GM19023 (cell line): ENCODE measurements around the gene MOB1B.
"Not testable (repeated sequence)": the region's sequence is repeated elsewhere in the genome, so short reads cannot be mapped to it uniquely, and the experiment has no call there.

Source experiments
- ATAC-seq: cut with Tn5 transposase; IDR thresholded peaks from one replicate; pipeline ENCODE4 v1.9.1; 2021; ENCODE audit warnings: mild to moderate bottlenecking, moderate library complexity; ENCODE audit not compliant: unreplicated experiment

The MOB1B gene

GRCh38 chr4:70901984-70902576 lies at the start of gene MOB1B:
MOB1B (plus strand) TSS chr4:70902369; CDS start chr4:70902537, 168 bp downstream.
- ATAC-seq, result peak; percentile 95

GRCh38 chr4:70855464-70855863 lies 46.7 kb upstream of the MOB1B start:
- ATAC-seq, result no peak

DNA sequence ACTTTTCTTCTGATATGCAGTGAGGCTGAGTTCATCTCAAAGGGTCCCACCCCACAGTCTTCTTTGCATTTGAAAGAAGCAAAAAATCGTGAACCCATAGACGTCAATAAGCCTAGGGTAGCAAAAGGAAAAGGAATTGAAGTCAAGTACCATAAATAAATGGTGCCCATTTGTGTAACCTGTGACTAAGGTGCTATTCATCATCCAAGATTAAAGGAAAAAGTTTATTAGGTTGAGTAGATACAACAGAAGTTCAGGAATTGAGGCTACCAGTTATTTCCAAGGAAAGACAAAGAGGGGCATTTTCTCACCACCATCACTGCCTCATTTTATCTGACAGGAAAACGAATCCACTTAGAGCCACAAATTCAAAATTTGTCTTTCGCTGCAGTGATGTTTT lies 43.7 kb upstream of the MOB1B start:
- ATAC-seq, result no peak

- ATAC-seq, result no peak
These were observed 43.1 kb upstream of the MOB1B start for GRCh38 chr4:70859066-70859465.

DNA sequence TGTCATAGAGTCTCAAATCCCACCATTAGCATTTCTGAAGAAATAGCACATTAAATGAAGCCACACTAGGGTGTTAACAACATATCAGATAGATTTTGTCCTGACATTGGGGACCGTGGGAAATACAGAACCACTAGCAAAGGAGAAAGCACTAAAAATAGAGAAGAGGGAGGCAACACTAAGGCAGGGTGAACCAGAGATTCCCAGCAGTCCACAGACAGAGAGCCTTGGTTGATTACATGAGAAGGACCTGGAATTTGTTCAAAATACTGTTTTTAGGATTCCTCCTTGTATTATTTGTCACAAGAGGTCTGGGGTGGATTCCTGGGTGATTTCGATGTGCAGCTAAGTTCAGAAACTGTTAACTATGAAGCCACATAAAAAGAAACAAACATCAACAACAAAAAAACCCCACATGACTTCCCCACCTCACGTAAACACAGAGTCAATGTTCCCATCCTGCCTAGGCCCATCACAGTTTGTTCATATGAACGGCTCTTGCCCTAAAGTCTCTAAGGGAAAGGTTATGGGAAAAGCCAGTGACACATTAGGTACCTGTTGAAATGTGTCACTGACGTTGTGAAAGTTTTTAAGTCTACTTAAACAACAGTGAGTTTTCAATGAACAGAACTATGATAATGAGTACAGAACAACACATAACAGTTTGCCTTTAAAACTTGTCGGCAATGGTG lies 38.9 kb upstream of the MOB1B start:
- peak; percentile 91 for ATAC-seq

GRCh38 chr4:70868778-70869177 lies 33.4 kb upstream of the MOB1B start:
- ATAC-seq, result no peak

DNA sequence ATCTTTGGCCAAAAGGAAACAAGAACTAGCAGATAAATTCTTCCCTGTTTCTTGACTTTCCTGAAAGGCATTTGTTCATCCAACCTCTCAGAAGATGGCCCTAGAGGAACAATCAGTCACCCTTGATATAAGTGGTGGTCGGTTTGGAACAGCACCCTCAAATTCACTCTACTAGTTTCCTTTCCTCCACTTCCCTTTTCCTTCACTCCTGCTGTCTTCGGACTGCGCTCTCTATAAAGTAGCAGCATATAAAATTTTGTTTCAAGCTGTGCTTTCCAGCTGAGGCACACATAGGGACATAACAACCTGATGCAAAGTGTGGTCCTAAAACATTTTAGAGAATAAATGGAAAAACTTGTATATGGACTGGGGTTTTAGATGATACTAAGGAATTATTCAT lies 29.0 kb upstream of the MOB1B start:
- no peak for ATAC-seq

- peak; percentile 70 for ATAC-seq
These were observed 27.7 kb upstream of the MOB1B start for GRCh38 chr4:70874268-70875156.

GRCh38 chr4:70877556-70877955 lies 24.6 kb upstream of the MOB1B start:
- no peak for ATAC-seq

DNA sequence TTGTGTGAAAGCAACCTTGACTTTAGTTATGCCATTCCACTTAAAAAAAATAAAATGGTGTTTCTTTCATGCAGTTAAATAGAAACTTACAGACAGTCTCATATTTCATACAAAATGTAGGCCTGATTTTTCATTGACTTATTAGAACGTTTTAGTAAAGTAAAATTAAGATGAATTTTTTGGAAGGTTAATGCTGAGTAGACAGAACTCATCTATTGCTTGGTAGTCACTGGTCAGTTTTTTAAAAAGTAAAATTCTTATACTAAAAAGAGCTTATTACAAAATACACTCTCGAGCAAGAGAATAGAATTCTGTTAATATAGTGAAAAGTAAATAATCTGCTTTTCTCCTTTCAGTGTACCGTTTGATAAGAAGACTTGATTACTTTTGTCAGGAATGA lies 21.4 kb upstream of the MOB1B start:
- no peak for ATAC-seq

GRCh38 chr4:70885174-70885573 lies 17.0 kb upstream of the MOB1B start:
- no peak for ATAC-seq

DNA sequence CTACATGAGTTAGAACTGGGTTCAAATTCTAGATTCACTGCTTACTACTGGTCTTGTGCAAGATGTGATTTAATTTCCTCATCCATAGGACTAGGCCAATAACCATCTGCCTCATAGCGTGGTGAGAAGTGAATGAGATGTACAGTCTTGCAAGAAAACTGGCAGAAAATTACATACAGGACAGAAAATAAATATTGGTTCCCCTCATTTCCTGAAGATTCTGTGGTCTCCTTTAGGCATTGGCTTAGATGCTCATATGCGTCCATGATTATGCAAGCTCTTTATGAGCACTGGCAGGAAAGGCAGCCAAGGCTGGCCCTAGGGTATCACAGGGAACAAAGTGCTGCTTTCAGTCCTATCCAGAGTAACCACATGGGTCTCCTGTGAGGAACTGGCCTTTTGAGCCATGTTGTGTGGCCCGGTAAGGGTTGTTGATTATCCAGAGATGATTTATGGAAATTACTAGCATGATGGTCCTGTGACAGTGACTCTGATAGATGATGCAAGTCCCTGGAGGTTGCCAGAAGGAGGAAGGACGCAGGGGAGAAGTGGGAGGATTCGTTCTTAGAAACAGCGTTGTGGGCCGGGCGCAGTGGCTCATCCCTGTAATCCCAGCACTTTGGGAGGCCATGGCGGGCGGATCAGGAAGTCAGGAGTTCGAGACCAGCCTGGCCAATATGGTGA lies 9.9 kb upstream of the MOB1B start:
- no peak for ATAC-seq

- no peak for ATAC-seq
These were observed 8.4 kb upstream of the MOB1B start for GRCh38 chr4:70893790-70894189.

- ATAC-seq, result no peak
These were observed 6.8 kb upstream of the MOB1B start for GRCh38 chr4:70895405-70895804.

DNA sequence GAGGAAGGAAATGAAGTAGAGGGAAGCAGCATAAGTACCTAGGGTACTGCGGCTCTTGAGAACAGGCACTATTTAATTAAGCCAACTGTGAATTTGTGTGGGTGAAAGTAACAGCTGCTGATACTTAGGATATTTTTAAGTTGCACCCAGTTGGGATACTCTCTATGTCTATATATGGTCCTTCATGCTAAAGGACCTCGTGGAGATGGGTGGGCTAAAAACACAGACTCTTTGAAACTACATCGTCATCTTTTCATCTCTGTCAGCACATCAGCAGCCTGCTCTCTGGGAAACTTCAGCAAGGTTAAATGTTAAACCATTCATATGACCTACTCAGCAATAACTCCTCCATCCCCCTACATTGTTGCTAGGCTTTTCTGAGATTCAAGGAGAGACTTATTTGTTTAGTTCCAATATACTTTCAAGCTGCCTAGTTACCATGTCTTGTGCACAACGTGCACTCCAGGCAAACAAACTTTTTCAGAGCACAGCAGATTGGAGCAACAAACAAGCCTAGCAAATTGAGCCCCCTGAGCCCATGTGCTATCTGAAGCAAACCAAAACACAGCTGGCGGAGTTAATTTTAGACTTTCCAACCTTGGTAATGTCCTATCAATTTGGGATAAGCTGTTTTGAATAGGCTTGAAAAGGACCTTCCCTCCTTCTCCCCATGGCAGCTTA lies 6.2 kb upstream of the MOB1B start:
- no peak for ATAC-seq

DNA sequence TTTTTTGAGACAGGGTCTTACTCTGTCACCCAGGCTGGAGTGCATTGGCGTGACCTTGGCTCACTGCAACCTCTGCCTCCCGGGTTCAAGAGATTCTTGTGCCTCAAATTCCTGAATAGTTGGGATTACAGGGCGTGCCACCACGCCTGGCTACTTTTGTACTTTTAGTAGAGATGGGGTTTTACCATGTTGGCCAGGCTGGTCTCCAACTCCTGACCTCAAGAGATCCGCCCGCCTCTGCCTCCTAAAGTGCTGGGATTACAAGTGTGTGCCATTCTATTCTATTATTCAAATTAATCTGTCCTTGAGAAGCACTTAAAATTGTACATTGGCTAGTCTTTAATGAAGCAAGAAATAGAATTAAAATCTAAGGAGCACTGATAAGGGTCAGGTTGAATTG lies 3.6 kb upstream of the MOB1B start:
- ATAC-seq, result not testable (repeated sequence)

DNA sequence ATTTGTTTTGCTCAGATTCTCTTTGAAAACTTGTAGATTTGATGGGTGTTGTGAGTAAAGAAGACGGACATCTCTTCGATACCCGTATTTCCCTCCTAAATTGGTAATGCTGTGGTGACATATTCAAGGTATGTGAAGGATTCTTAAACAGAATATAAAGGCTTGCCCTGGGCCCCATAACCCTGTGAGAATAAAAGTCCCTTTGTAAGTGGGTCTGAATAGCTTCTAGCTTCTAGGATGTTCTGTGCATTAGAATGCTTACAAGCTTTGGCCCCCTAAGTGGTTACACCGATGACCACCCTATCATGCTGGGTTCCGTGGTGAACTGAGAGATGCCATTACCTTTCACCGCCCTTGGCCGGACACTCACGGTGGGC lies 574 bp upstream of the MOB1B start:
- no peak for ATAC-seq

DNA sequence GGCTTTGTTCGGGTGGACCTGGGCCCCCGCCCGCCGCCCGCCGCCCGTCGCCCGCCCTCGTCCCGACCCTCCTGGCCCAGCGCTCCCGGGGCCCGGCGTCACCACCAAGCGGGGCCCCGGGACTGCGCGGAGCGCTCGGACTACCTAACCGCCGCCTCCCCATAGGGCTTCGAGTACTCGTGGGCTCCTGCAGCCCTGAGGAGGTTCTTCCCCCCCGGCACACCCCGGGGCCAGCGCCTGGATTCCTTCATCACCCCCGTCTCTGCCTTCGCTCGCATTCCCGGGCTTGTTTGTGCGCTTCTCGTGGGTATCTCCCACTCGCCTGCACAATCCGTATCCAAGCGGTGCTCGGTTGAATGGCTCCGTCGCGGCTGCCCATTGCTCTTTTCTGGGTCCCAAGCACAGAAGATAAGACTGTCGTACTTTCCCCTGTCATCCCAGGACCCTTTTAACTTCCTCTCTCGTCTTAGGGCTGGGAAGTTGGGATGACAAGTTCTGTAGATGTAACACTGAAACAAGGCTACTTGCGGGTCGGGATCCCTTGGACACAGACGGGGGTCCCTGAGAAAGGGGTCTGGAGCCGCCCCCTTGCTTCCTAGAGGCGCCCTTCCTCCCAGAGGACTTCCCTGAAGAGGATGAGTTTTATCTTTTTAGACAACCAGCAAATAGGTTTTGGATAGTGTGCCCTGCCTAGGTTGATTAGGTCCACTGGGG lies 565 bp downstream of the MOB1B start:
- ATAC-seq, result peak; percentile 58

DNA sequence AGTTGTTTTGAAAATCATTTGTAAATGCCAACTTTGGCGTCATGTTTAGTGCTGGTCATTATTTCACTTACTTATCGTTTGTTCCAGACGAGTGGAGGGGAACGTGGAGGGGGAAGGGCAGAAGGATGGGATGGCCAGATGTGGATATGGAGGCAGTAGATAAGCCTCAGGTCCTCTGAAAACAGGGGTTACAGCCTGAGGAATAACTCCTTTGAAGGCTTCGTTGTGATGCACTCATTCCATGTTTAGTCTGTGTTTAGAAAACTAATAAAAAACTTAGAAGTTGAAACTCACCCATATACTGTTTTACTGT lies 1.1 kb downstream of the MOB1B start:
- no peak for ATAC-seq

- no peak for ATAC-seq
These were observed 6.9 kb downstream of the MOB1B start for GRCh38 chr4:70908993-70909556.
